NOMO-1 treated with DMSO at 0.1 percent for 48 hours (cell line): ENCODE measurements around the gene RNF114.
"Not testable (repeated sequence)": the region's sequence is repeated elsewhere in the genome, so short reads cannot be mapped to it uniquely, and the experiment has no call there.

ENCODE experiments used
- DNase-seq: peaks from one replicate; lab custom pipeline; 2025; ENCODE audit not compliant: unreplicated experiment; lab: John Stamatoyannopoulos, UW

Gene RNF114, protein sequence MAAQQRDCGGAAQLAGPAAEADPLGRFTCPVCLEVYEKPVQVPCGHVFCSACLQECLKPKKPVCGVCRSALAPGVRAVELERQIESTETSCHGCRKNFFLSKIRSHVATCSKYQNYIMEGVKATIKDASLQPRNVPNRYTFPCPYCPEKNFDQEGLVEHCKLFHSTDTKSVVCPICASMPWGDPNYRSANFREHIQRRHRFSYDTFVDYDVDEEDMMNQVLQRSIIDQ

DNA sequence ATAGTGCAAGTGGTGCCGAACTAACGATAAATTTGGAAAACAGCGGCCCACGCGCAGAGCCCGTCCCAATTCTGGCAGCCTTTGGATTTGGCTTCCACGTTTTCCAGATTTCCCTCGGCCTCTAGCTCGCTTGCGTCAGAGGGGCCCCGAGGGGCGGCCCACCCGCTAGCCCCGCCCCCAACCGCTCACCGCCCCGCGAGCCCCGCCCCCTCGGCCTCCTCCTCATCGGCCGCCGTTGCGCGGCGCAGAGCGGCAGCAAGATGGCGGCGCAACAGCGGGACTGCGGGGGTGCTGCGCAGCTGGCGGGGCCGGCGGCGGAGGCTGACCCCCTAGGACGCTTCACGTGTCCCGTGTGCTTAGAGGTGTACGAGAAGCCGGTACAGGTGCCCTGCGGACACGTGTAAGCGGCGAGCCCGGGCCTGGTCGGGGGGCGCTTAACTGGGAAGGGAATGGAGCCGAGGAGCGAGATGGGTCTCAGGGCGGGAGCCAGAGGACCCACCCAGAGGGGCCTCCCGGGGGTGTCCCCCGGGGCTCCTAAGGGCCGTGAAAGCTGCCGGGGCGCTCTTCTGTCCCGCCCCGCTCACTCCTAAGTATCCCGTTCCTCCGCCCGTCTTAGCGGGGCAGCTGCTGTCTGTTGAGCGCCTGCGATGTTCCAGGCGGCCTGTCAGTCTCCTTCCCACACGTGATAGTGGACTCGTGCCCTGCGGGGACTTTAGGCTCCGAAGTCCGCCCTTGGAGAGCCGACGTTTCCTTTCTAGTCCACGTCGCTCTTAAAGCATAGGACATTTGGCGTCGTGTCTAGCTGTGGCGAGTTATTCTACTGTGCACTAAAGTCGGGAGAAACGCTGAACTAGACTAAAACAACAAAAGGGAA, at the start of gene RNF114:
RNF114 (plus strand) TSS at position 245 of the 874 bp plus-strand sequence; CDS start at position 261, 16 bp downstream.
- peak; percentile 88 for DNase-seq

DNA sequence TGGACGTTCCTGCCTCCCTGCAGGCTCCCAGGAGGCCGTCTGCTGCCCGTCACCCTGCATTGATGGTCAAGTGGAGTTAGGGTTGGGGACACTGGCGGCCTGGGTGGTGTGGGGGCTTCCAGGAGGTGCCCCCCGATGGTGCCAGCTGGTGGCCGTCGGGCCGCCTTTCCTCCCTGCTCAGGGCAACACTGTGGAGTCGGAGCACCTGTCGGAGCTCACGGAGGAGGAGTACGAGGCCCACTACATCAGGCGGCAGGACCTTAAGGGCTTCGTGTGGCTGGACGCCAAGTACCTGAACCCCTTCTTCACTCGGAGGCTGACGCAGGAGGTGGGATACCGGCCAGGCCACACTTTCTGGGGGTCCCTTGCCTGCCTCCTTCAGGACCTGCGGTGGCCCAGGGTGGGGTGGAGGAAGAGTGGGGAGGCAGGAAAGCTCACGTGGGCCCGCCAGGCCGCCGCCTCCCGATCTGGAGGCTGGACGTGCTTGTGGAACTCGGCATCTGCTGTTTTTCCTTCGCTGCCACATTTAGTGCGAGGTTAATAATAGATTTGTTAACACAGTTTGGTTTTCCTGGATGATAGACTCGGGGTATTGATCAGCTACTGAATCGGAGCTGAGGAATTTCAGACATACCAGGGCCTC, 49.5 kb upstream of the RNF114 start:
- no peak for DNase-seq

DNA sequence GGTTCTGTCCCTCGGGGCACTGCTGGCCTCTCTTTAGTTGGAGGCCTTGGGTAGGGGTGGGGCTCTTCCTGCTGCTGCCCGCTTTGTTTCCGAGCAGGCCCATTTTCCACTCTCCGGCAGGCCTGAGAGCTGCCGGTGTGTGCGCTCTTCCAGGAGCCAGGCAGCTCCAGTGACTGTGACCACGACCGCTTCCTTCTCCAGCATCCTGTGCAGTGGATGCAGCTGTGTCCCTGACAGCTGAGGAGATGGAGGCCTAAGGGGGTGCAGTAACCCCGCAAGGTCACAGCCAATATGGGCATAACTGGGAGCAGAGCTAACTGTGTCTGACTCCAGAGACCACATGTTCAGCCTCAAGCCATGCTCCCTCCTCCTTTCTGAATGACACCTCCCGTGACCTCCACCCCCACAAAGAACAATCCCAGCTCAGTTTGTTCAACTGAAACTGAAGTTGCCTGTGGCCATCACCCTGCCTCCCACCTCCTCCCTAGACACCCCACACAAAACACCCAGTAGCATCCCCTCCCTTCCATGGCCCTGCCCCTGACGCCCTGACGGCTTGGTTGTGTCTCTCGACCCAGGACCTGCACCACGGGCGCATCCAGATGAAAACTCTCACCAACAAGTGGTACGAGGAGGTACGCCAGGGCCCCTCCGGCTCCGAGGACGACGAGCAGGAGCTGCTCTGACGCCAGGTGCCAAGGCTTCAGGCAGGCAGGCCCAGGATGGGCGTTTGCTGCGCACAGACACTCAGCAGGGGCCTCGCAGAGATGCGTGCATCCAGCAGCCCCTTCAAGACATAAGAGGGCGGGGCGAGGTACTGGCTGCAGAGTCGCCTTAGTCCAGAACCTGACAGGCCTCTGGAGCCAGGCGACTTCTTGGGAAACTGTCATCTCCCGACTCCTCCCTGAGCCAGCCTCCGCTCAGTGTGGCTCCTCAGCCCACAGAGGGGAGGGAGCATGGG, 48.7 kb upstream of the RNF114 start:
- DNase-seq, result no peak

DNA sequence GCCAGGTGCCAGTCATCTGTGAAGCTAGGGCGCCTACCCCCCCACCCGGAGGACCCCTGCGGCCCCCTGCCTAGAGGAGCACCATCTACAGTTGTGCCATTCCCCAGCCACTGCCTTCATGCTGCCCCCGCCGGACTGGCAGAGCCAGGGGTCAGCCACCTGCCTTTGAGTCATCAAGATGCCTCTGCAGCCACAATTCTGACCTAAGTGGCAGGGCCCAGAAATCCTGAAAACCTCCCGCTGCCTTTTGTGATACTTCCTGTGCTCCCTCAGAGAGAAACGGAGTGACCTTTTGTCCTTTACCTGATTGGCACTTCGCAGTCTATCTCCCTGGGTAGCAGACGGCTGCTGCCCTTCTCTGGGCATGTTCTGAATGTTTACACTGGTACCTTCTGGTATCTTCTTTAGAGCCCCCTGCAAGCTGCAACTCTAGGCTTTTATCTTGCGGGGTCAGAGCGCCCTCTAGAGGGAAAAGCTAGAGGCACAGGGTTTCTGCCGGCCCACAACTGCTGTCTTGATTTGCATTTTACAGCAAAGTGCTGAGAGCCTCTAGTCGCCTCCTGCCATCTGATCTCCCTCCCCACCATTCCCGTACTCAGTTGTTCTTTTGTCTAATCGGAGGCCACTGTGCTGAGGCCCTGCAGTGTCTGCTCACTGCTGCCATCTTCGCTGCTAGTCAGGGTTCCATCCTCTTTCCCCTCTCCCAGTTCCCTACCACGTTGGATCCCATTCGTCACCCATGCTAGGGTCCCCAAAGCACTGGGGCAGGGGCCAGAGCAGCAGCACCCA, 47.8 kb upstream of the RNF114 start:
- peak; percentile 51 for DNase-seq

DNA sequence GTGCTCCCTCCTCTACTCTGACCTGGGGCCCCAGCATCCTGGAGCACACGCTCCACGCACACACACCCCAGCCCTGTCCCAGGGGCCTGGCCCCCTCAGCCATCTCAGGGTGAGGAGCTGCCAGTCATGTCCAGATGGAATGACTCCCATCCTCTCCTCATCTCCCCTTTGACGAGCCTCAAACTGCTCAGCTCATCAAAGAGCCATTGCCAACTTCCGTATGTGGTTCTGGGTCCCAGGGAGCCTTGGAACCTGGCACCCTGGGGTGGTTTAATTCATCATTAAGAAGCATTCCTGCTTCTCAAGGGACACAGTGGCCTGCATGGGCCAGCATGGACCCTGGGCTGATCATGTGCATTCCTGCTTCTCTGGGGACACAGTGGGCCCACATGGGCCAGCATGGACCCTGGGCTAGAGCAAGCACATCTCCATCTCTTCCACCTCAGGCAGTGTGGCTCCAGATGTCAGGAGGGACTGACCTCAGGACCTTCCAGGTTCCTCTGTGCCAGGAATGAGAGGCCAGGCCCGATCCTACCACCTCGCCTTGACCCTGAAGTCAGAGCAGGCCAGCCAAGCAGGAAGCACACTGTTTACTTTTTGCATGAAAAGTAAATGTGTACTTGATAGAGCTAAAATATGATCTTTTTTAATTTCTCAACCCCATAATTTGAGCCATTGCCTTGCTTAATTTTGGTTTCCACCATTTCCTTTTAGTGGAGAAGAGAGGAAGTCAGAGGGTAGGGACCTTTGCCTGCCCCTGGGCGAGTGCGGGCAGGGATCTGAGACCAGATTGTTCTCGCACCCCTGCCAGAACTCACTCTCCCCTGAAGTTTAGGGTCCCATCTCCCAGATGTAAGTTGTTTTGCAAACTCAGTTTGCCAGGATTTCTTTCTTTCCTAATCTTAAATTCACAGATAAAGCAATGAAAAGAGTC, 46.9 kb upstream of the RNF114 start:
- DNase-seq, result peak; percentile 44

DNA sequence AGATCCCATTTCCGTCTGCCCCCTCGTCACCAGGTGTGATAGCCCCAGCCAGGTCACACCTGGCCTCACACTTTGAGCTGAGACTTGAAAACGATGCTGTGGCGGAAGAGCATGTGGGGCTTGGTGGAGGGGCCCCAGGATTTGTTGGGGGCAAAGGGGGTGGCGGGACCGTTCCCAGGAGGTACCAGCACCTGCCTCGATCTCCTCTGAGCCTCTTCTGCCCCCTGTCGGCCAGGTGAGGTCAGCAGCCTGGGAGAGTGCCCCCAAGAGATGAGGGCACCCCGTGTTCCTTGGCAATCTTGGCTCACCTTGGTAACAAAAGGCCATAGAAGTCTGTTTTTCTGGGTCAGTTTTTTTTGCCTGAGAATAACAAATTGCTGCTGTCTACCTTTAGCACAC, 46.3 kb upstream of the RNF114 start:
- DNase-seq, result no peak

DNA sequence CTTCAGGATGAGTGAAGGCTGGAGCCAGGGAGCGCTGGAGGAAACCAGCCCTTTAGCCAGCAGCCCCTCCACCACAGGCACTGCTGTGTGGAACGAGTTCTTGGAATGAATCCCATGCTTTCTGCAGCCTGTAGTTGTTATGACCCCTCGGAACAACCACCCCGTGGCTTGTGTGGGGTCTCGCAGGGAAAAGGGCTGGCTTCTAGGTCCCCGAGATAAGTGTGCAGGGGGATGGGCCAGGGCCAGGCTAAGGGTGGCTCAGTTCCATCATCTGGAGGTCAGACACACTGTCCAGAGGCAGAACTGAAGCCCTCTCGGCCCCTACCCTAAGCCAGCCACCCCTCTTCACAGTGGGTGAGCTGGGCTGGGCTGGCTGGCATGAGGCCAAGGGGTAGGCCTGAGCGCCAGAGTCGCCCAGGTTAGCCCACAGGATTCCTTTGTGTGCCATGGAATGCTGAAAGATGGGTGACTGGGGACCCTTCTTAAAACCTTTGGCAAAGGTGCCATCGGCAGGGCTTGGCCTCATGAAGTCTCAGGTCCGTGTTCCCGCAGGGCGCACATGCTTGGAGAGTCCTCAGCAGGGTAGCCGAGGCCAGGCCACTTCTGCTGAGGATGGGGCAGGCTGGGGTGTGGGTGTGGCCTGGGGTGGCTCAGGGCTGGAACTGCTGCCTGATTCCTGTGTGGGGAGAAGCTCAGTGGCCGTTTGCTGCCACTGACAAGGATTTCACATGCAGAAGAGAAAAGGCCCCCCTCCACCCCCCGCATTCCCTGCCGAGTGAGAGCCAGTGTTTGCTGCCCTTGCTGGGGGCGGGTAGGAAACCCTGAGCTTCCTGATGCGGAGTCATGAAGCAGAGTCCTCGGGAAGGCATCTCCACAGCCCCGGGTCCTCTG, 45.5 kb upstream of the RNF114 start:
- DNase-seq, result no peak

DNA sequence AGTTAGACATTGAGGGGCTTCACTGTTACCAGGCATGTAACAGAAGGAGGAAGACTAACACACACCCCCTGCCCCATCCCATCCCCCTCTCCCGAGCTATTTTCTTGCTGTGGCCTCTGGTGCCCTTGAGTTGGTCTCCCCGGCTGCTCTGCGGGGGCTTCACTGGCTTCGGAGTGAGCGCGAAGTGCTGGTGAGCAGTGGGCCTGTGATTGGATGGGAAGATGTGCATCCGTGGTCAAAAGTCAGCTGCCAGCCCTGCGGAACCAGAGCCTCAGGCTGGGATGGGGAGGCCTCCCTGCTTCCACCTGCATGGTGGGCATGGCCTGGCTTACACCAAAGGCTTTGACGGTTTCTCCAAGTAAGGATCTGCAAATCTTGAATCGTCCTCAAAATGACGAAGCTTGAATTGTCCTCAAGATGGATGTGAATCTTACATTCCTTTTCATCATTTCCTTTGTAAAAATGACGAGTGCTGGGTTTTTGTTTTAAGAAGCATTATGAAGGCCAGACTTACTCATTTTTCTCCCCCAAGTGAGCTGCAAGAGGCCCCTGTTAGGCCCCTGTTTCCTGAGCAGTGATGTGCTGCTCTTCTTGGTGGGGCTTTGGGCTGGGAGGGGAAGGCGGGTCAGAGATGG, 44.6 kb upstream of the RNF114 start:
- DNase-seq, result no peak

DNA sequence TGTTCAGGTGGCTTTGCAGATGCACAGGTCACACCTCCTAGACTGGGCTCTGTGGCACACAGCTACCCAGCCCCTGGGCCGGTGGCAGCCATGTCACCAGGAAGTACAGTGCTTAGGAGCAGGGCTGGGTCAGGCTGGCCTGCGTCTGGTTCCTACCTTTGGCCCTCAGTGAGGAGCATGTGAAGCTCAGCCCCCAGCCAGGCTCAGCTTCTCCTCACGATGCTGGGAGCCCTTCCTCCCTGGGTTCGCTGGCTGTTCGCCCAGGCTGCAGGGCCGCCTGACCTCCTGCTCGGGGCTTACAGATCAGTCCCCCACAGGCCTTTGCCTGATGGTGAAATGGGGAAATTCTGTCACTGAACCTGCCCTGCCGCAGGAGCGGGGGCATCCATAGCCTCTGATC, 43.9 kb upstream of the RNF114 start:
- DNase-seq, result no peak

DNA sequence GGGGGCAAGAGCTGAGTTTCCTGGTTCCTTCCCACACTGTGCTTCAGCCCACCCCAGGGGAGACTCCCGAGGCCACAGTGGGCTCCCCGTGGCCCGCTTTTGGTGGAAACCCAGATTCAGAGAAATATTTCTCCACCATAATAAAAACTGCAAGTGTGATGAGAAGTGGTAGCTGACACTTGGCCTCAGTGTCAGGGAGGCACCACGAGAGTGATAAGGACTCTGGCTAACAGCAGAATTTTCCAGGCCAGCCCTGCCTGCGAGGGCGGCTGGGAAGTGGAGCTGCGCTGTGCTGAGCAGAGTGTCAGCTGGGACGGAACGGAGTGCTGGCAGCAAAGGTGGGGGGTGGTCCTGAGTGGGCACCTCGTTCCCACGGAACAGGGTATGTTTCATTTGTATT, 43.4 kb upstream of the RNF114 start:
- DNase-seq, result no peak

DNA sequence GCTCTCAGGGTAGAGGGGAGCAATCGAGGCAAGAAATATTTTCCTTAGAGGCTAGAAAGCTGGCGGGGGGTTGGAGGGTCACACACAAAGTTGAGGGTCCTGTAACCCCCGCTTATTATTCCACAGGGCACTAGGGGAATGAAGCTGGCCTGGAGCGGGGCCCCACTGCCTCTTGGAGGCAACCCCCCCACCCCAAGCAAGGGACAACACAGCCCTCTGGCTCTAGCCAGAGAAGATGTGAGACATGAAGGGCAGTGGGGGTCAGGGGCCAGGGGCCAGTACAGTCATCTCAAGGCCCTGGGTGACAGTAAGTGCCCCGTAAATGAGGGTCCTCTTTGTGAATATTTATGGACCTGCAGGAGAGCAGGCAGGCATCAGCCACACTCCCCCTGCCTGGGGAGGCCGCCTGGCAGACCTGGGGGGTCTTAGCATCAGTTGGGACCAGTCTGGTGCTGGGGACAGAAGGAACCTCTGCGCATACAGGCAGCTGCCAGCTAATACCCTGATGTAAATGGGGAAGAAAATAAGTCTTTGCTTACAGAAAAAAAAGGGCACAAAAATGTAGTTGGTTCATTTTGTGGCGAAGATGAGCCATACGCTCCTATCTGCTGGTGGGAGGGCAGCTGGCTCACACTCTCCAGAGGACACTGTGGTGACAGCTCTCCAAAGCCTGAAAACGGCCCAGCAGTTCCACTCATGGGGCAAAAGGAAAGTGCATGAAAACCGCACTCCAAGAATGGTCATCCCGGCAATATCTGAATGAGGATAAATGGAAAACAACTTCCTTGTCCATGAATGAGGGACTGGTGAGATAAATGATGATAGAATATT, 42.7 kb upstream of the RNF114 start:
- peak; percentile 34 for DNase-seq

DNA sequence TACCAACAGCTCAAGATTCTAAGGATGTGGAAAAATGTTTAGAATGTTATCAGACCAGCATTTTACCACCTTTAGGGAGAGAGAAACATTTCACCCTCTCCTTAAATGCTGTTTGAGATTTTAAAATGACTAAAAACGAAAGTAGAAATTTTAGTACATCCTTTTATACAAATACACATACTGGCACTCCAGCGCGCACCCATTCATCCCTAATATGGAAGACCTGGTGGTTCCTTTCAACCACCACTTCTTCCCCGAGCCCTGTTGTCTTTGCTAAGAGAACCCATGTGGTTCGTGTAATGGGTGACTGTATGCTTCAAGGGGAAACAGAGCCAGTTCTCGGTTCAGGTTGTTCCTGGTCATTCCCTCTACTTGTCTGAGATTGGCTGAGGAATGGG, 42.1 kb upstream of the RNF114 start:
- peak; percentile 16 for DNase-seq

DNA sequence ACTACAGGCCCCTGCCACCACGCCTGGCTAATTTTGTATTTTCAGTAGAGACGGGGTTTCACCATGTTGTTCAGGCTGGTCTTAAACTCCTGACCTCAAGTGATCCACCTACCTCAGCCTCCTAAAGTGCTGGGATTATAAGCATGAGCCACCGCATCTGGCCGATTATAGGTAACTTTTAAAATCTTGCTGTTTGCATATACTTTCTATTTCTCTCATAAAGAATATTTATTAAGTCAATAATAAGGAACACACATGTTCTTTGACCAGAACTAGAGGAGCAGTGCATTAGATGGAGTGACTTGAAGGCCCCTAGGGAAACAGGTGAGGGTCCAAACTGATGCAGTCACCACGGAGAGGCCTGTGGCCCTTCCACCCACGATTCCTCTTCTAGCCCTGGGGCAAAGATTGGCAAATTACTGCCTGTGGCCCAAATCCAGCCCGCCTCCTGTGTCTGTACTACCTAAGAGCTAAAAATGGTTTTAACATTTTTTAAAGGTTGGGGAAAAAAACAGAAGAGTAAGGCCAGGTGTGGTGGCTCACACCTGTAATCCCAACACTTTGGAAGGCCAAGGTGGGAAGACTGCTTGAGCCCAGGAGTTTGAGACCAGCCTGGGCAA, 40.6 kb upstream of the RNF114 start:
- not testable (repeated sequence) for DNase-seq

DNA sequence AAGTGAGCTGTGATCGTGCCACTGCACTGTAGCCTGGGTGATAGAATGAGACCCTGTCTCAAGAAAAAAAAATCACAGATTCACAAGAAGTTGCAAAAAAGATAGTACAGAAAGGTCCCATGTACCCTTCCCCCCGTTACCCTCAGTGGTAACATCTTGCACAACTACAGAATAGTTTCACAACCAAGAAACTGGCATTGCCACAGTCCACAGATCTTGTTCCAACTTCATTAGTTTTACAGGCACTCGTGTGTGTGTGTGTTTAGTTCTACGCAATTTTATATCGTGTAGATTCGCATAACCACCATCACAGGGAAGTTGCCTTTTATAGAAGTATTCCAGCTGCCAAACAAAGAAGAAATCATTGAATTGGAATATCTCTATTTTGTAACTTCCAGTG, 40.0 kb upstream of the RNF114 start:
- DNase-seq, result peak; percentile 84

DNA sequence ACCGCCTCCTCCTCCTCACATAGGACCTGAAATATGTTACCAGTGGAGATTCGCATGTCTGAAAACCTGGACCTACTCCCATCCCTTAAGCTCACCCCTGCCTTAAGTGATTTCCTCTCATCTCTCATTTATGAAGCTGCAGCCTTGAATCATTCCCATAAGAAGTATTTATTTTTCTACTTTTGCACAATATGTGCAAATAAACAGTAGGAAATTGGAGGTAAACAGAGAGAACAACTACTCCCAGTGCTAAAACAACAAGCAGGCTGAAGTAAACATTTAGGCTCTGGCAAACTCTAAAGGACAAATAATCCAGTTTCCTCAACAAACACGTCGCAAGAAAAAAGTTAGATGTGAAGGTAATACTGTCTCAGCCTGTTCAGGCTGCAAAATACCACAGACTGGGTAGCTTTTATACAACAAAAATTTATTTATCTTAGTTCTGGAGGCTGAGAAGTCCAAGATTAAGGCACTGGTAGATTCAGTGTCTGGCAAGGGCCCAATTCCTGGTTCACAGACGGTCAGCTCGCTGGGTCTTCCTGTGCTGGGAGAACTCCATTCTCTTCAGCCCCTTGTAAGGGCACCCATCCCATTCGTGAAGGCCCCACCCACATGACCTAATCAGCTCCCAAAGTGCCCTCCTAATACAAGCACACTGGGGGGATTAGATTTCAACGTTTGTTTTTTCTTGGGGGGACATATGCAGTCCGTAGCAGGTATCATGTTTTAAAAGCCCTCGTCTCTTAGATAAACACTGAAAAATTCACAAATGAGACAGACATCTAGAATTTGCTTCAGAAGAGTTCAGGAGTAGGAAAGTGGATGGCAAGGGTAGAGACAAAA, 36.4 kb upstream of the RNF114 start:
- no peak for DNase-seq
